ENCODE results near the gene PEPD.

DNA sequence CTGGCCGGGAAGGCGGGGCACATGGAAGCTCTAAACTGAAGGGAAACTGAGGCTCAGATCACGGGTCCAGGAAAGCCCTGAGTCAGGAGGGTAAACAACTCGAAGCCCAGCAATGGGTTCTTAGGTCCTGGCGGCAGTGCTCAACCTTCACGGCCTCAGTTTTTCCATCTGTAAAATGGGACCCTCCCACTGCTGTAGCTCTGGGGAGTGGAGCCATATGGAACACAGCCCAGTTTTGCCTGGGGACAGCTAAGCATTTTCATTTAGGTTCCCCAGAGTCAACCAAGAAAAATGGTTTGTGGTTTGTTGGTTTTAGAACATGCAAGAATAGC is 117.7 kb downstream of the PEPD start:
- TF ChIP-seq CTCF (IDR thresholded peaks at IDR 0.05; ENCODE audit: low read depth, low read length, missing input control): no peak
- no peak for TF ChIP-seq GABPA (IDR thresholded peaks at IDR 0.05 in 1 of 2, conservative IDR thresholded peaks at IDR 0.05 in 1 of 2)
- TF ChIP-seq TAF1 (conservative IDR thresholded peaks at IDR 0.05): peak; percentile 6
- TF ChIP-seq MAX (IDR thresholded peaks at IDR 0.05): no peak
- TF ChIP-seq SP1 (IDR thresholded peaks at IDR 0.05): no peak
- no peak for TF ChIP-seq REST (IDR thresholded peaks at IDR 0.05)
- no peak for TF ChIP-seq RAD21 (IDR thresholded peaks at IDR 0.05)
- TF ChIP-seq ATF3 (IDR thresholded peaks at IDR 0.05): no peak
- no peak for TF ChIP-seq HNF4A (conservative IDR thresholded peaks at IDR 0.05)
- TF ChIP-seq JUND (IDR thresholded peaks at IDR 0.05): no peak
- no peak for TF ChIP-seq FOXA1 (IDR thresholded peaks at IDR 0.05)
- no peak for TF ChIP-seq EGR1 (IDR thresholded peaks at IDR 0.05; ENCODE audit: low read depth in 2 of 2)

All from liver (tissue), 3 donors.